HG02623 (cell line): Measurements from ENCODE around the gene MBD6.
A peak's percentile ranks its signal among the peaks of the same experiment; 100 is the strongest.
"Not testable (repeated sequence)": the region's sequence is repeated elsewhere in the genome, so short reads cannot be mapped to it uniquely, and the experiment has no call there.

Experiments
- ATAC-seq: cut with Tn5 transposase; IDR thresholded peaks from one replicate; pipeline ENCODE4 v1.9.1; 2021; ENCODE audit warnings: moderate library complexity; ENCODE audit not compliant: unreplicated experiment

Gene MBD6

GRCh38 chr12:57514720-57515407 is 7.8 kb upstream of the MBD6 start:
- ATAC-seq: no peak

GRCh38 chr12:57515408-57515933 is 7.2 kb upstream of the MBD6 start:
- no peak for ATAC-seq

DNA sequence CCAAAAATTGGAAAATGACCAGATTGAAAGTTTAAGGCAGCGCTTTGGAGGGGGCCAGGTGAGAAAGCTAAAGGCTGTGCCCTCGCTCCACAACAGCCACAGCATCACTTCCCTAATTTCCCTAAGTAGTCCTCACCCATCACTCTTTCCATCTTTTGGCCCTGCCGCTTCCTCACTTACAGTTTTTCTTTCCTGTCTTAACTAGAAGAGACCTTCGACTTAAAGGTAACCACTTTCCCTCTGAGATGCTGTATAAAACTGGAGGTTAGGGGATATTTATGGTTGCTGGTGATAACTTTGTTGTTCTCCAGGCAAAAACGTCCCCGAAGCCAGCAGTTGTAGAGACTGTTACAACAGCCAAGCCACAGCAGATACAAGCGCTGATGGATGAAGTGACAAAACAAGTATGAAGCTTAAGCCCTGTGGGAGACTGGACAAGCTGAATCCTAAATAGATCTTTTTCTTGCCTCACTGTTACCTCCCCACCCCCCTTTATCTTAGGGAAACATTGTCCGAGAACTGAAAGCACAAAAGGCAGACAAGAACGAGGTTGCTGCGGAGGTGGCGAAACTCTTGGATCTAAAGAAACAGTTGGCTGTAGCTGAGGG is 6.6 kb upstream of the MBD6 start:
- no peak for ATAC-seq

- ATAC-seq: no peak
Observed at GRCh38 chr12:57516617-57517153, 5.9 kb upstream of the MBD6 start.

DNA sequence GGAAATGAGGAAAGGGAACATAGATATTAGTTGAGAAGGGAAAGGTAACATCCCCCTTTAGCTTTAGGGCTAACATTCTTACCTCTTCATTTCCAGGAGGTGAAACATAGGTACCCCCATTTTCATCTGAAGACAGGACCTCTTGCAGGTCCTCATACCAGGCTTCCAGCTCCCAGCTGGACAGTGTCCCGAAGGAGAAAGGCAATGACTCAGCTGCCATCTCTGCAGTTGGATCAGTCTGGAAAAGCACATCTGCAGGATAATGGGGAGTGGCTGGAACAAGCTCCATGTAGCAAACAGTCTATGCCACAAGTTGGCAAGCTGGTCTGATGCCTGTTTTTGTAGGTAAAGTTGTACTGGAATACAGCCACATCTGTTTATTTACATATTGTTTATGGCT is 5.4 kb upstream of the MBD6 start:
- ATAC-seq: no peak

DNA sequence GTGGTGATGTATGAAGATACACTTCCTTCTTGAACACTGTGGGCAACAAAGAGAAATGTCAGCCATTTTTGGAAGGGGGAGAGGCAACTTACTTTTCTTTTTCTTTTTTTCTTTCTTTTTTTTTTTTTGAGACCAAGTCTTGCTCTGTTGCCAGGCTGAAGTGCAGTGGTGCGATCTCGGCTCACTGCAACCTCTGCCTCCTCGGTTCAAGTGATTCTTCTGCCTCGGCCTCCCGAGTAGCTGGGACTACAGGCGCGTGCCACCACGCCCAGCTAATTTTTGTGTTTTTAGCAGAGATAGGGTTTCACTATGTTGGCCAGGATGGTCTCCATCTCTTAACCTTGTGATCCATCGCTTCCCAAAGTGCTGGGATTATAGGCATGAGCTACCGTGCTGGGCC is 4.9 kb upstream of the MBD6 start:
- not testable (repeated sequence) for ATAC-seq

- ATAC-seq: no peak
Observed at GRCh38 chr12:57518176-57518919, 4.3 kb upstream of the MBD6 start.

DNA sequence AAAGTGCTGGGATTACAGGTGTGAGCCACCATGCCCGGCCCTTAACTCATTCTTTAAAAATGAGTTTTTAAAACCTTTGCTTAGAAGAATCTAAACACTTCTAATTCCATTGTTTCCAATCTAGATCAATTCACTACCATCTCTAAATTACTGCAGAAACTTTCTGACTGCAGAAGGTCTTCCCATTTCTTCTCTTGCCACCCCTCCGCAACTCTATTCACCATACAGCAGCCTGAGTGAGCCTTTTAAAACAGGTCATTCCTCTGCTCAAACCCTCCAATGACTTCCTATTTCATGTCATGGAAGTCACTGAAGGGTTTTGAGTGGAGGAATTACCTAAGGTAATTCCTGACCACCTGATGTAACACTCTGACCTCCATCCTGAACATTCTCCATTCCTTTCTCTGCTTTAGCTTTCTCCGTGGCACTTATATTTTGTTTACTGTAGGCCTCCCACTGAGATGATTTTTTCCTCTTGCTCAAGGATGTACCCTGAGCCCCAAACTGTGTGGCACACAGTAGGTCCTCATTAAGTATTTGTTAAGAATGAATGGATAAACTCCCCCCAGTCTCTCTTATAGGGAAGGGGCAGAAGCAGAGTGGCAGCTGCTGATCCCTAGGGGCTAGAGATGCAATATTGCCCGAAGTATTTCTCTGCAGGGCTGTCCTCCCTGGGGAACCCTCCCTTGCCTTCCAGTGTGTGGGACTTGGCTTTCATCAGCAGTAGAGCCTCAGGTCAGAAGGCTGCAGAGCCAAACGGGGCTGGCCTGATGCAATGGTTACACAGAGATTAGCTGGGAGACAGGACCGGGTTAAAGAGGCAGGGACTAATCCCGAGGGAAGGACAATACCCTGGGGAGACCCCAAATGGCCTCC is 3.5 kb upstream of the MBD6 start:
- ATAC-seq: no peak

GRCh38 chr12:57519796-57520052 is 2.9 kb upstream of the MBD6 start:
- no peak for ATAC-seq

- ATAC-seq: peak; percentile 60
Observed at GRCh38 chr12:57520053-57520818, 2.4 kb upstream of the MBD6 start, which contains the start of gene DDIT3. DDIT3 (minus strand) TSS chr12:57520514; CDS start chr12:57517406, 3,108 bp downstream.

DNA sequence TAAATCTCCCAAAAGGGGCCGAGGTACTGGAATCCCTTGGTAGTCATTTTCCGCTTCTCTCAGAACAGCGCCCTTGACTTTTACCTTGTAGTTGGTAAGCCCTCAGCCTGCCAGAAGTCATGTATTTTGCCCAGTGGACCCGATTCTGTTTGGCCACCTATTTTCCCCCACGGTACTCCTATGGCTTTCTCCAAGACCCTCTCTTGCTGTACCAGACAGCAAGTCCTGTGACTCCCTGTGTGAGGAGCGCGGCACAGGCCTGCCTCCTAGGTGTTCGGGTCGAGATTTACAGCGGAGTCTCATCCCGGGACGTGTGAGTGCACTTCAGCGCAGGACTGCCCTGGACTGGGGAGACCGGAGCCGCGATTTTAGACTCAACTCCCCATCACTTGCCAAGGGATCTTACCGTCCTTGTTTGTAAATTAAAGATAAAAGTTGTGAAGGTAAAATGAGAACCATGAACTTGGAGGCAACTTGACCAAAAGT is 1.1 kb upstream of the MBD6 start:
- ATAC-seq: no peak

DNA sequence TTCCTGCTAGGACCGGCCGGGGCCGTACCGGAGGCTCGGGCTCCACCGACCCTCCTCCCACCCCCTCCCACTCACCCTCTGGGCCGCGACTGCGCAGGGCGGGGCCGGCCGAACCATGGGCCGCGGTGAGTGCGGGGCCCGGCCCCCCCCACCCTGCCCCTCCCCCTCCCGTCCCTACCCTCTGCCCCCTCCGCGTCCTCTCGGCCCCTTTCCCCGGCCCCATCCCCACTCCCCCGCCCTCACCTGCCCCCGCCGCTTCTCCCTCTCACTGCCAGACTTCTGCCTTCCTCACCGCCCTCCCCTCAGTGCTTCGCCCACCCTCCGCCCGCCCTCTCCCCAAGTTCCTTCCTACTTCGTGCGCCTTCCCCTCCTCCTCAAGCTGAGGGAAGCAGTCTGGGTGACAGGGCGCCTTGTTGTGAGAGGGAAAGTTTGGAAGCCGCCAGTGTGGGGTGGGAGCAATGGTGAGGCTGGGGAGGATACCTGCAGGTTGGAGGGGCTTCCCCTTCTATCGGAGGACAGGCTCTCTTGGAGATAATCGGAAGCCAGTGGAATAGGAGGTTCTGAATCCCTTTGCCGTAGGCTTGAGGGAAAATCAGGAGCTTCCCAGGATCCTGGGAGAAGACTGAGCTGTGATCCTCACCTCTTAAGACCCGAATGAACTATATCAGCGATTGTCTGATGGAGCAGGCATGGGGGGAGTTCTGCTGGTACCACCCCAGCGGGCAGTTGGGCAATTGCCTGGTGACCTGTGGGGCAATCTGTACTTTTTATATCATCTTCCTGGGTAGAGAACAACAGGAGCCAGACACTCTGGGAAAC is 472 bp downstream of the MBD6 start:
- ATAC-seq: no peak

DNA sequence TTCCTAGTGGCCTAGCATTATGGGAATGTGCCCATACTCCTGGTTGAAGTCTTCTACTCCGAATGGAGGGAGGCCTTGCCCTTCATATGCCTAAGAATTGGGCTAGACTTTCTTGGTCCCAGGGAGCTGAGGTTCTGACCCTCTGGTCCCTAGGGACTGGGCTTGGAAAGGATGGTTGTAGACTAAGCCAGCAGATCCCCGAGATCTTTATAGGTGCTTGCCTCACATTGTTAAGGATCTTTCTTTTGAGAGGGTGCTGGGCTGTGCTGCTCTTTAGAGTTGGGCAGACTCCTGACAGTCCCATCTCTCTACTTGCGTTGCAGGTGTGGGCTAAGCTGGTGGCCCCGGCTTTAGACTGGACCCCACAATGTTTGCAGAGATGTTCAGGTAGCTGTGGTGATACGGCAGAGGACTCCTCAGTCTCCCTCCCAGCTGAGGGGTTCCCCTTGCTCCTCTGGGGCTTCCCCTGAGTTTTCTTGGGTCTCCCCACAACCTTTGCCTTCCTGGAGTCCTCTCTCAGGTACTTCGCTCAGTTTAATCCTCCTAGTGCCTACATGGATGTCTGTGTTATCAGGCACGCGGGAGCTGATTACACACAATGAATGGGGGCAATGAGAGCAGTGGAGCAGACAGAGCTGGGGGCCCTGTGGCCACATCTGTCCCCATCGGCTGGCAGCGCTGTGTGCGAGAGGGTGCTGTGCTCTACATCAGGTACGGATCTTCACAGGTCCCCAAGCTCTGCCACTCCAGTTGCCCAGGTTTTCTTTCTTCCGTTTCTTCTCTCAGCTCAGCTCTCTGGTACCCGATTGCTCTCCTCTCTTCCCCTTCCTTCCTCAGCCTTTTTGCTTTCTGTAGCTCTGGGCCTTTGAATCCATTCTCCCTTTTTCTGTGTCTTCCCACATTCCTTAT is 1.3 kb downstream of the MBD6 start:
- no peak for ATAC-seq

DNA sequence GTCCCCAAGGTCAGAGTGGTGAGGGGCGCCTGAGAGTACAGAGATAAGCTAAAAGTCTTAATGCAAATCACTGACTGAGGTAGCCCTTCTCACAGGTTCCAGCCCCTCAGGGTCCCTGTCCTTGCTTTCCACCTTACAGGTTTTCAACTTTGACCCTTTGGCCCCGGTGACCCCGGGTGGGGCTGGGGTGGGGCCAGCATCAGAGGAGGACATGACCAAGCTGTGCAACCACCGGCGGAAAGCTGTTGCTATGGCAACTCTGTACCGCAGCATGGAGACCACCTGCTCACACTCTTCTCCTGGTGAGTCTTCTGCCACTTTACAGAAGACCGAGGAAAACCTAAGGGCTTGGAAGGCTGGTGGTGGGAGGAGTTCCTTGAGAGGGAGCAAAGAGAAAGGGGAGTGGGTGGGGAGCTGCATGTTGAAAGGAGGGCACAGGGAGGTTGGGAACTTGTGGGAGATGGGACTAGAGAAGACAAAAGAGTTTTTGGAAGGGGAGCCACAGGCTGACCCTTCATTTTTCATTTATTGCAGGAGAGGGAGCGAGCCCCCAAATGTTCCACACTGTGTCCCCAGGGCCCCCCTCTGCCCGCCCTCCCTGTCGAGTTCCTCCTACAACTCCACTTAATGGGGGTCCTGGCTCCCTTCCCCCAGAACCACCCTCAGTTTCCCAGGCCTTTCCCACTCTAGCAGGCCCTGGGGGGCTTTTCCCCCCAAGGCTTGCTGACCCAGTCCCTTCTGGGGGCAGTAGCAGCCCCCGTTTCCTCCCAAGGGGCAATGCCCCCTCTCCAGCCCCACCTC is 2.4 kb downstream of the MBD6 start:
- no peak for ATAC-seq

GRCh38 chr12:57525615-57526383 is 3.2 kb downstream of the MBD6 start:
- ATAC-seq: no peak

DNA sequence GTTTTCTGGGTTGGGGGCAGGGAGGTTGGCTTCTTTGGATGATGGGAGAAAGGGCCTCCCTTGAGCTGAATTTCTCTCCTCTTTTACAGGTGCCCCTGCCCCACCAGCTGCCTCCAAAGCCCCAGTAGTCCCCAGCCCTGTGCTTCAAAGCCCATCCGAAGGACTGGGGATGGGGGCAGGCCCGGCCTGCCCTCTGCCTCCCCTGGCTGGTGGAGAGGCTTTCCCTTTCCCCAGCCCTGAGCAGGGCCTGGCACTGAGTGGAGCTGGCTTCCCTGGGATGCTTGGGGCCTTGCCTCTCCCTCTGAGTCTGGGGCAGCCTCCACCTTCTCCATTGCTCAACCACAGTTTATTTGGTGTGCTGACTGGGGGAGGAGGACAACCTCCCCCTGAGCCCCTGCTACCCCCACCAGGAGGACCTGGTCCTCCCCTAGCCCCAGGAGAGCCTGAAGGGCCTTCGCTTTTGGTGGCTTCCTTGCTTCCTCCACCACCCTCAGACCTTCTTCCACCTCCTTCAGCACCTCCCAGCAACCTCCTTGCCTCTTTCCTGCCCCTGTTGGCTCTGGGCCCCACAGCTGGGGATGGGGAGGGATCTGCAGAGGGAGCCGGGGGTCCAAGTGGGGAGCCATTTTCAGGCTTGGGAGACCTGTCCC is 4.0 kb downstream of the MBD6 start:
- no peak for ATAC-seq
